Fibroblast of pulmonary artery (primary cell): Measurements from ENCODE around the gene TLE4.

Experiments
- DNase-seq: peaks from one replicate; pipeline ENCODE4 v3.0.0-alpha.2; 2010; ENCODE audit warnings: low read depth
- H3K4me3 ChIP-seq: replicated peaks from 2 replicates; pipeline ENCODE4 v1.5.1; 2011; ENCODE audit warnings: low read depth, mild to moderate bottlenecking, control low read depth, low read length, moderate library complexity
- TF ChIP-seq, protein P1 (sequence below): IDR thresholded peaks from 2 replicates; pipeline ENCODE4 v1.5.1; 2011; ENCODE audit warnings: mild to moderate bottlenecking, control low read depth, low read length, inconsistent platforms; ENCODE audit errors: missing control alignments

Gene TLE4

DNA sequence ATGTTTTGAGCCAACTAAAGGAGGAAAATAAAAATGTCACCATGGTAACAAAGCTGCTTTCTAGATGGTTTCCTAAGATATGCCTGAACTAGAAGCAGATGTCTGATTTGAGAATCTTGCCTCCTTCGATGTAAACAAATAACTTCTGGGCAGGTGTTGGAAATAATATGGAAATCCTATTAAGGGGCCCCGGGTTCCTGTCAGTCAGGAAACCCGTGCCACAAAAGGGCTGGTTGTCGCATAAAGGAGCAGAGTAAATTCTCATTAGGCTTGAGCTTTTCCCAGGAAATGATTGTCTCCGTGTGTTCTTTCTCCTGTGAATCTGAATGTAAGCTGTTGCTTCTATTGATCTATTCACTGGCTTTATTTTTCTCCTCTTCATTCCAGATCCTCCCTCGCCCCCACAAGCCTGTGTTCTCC, 90.8 kb downstream of the TLE4 start:
- TF ChIP-seq, protein P1, sequence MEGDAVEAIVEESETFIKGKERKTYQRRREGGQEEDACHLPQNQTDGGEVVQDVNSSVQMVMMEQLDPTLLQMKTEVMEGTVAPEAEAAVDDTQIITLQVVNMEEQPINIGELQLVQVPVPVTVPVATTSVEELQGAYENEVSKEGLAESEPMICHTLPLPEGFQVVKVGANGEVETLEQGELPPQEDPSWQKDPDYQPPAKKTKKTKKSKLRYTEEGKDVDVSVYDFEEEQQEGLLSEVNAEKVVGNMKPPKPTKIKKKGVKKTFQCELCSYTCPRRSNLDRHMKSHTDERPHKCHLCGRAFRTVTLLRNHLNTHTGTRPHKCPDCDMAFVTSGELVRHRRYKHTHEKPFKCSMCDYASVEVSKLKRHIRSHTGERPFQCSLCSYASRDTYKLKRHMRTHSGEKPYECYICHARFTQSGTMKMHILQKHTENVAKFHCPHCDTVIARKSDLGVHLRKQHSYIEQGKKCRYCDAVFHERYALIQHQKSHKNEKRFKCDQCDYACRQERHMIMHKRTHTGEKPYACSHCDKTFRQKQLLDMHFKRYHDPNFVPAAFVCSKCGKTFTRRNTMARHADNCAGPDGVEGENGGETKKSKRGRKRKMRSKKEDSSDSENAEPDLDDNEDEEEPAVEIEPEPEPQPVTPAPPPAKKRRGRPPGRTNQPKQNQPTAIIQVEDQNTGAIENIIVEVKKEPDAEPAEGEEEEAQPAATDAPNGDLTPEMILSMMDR: no peak
- DNase-seq: no peak
- no peak overlapping the region for H3K4me3 ChIP-seq

GRCh38 chr9:79663300-79663699, 91.5 kb downstream of the TLE4 start:
- no peak overlapping the region for H3K4me3 ChIP-seq
- TF ChIP-seq, protein P1: no peak
- DNase-seq: no peak

GRCh38 chr9:79663878-79664277, 92.1 kb downstream of the TLE4 start:
- no peak overlapping the region for H3K4me3 ChIP-seq
- TF ChIP-seq, protein P1: no peak
- no peak for DNase-seq

DNA sequence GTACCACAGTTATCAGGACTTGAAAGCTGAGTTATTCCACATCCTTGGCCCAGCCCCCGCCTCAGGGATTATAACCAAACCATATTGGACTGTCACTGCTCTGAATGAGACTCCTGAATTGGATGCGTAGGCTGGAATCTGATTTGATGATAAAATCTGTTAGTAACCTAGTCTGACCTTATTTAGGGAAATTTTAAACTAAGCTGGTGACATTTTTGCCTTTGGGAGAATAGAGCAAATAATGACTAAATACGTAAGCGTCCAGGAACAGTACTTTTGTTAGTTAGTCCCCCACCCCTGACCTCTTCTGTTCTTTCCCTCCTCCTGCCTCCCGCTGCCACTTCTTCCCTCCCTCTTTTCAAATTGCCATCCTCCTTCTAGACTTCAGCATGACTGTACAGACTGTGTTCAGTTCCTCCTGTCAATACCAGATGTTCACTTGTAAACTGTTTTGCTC, 92.6 kb downstream of the TLE4 start:
- H3K4me3 ChIP-seq: no peak overlapping the region
- TF ChIP-seq, protein P1: no peak
- DNase-seq: no peak

DNA sequence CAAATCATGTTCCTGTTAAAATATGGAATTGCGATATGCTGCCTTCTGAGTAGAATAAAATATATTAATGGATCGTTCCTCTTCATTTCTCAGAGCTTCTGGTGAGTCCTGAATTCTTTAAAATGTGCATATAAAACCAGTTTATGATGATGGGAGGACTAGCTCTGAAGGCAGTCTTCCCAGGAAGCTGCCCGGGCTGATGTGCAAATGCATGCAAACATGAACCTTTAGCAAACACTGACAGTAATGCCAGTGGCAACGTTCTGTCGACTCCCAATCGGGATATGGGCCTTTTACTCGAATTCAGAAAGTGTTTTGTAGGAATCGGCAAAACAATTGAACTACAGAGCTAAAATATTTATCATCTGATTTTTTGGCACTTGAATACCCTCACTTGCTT, 93.6 kb downstream of the TLE4 start:
- TF ChIP-seq, protein P1: no peak
- no peak for DNase-seq
- no peak overlapping the region for H3K4me3 ChIP-seq

DNA sequence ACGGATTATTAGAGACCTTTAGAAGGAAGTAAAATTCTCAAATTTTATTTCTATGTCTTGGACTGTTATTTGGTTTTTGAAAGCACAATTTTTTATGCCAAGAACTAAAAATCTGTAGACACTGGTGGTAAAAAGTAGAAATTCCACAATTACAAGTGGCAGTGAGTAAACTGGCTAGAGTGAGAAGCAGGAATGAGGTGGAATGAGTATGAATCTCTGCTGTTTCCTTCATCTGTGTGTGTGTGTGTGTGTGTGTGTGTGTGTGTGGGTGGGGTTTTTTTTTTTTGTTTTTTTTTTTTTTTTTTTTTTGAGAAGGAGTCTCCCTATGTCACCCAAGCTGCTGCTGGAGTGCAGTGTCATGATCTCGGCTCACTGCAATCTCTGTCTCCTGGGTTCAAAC, 94.2 kb downstream of the TLE4 start:
- H3K4me3 ChIP-seq: no peak overlapping the region
- DNase-seq: no peak
- TF ChIP-seq, protein P1: no peak

GRCh38 chr9:79667120-79667519, 95.4 kb downstream of the TLE4 start:
- TF ChIP-seq, protein P1: no peak
- no peak for DNase-seq
- H3K4me3 ChIP-seq: no peak overlapping the region
